Choroid plexus epithelial cell (primary cell): ENCODE results near the gene RABGGTA.
A peak's percentile ranks its signal among the peaks of the same experiment; 100 is the strongest.

Experiments
- DNase-seq: peaks from one replicate; pipeline ENCODE4 v3.0.0-alpha.2; 2010; ENCODE audit warnings: low read depth
- H3K4me3 ChIP-seq: 2 replicates; pipeline ENCODE4 v1.5.1; 2011; ENCODE audit warnings: low read depth, mild to moderate bottlenecking, control low read depth, low read length, moderate library complexity
- CTCF ChIP-seq: conservative IDR thresholded peaks from 2 replicates; pipeline ENCODE4 v1.5.1; 2011; ENCODE audit warnings: low read depth, mild to moderate bottlenecking, control low read depth, inconsistent platforms, low read length, moderate library complexity

RABGGTA gene

GRCh38 chr14:24274101-24274543, 2.7 kb upstream of the RABGGTA start:
- no peak for TF ChIP-seq CTCF
- no peak for DNase-seq
- H3K4me3 ChIP-seq = no peak overlapping the region

- no peak overlapping the region for H3K4me3 ChIP-seq
- DNase-seq = peak; percentile 16
- TF ChIP-seq CTCF = peak; percentile 22
These were observed 2.1 kb upstream of the RABGGTA start for GRCh38 chr14:24273422-24273998.

GRCh38 chr14:24272467-24272866, 1.1 kb upstream of the RABGGTA start:
- H3K4me3 ChIP-seq = no peak overlapping the region
- TF ChIP-seq CTCF = no peak
- no peak for DNase-seq

- no peak for TF ChIP-seq CTCF
- H3K4me3 ChIP-seq = peak overlapping the region; percentile 98
- DNase-seq = no peak
These were observed 452 bp upstream of the RABGGTA start for GRCh38 chr14:24271834-24272263.

GRCh38 chr14:24270537-24271133, 762 bp downstream of the RABGGTA start:
- DNase-seq = no peak
- peak overlapping the region; percentile 98 for H3K4me3 ChIP-seq
- TF ChIP-seq CTCF = no peak

- DNase-seq = no peak
- H3K4me3 ChIP-seq = no peak overlapping the region
These were observed 1.4 kb downstream of the RABGGTA start for GRCh38 chr14:24269910-24270536.

More at GRCh38 chr14:24269910-24270536, 1.4 kb downstream of the RABGGTA start:
- TF ChIP-seq CTCF = no peak
